HepG2 (cell line): Measurements from ENCODE around the gene HNRNPC. TPM values are rescaled to one million over a fixed set of nuclear protein-coding genes. Genes with fewer than 3 reads are reported as not detected.

ENCODE experiments used
- ATAC-seq: fragments of 200-7000 bp; cut with Tn5 transposase; 3 replicates; pipeline ENCODE4 v1.9.1; 2020; ENCODE audit warnings: mild to moderate bottlenecking, moderate library complexity
- BruUV-seq: library from RNA; stranded (reverse); fragments of 400-500 nt; replicated peaks from 2 replicates; lab custom pipeline; 2021; lab: Mats Ljungman, UMichigan
- CTCF ChIA-PET: fragments of 300-600 bp; formaldehyde crosslinking; extraction: SDS; loops from one replicate; lab custom pipeline; 2021; ENCODE audit warnings: low total read pairs, inconsistent platforms, low intra/inter-chr PET ratio; lab: Yijun Ruan, JAX
- POLR2A ChIA-PET: fragments of 350-600 bp; sonication (Branson Sonifier 250); formaldehyde crosslinking; loops from one replicate; lab custom pipeline; 2020; ENCODE audit warnings: antibody characterized with exemption, inconsistent platforms; lab: Yijun Ruan, JAX
- DNase-seq: peaks from one replicate; pipeline ENCODE4 v3.0.0-alpha.2; 2015; ENCODE audit warnings: low spot score
- FAIRE-seq: peaks from 3 replicates; lab custom pipeline; 2011; peaks lifted over from hg19 to GRCh38; lab: Jason Lieb, UNC
- H2AFZ ChIP-seq: one replicate; pipeline ENCODE4 v1.6.1; 2011; ENCODE audit warnings: low read length, inconsistent platforms
- H3K27ac ChIP-seq: fragments of 300-600 bp; 3 replicates; pipeline ENCODE4 v1.8.0; 2011; ENCODE audit warnings: mixed run types, mild to moderate bottlenecking, mixed read lengths, low read length, inconsistent platforms; ENCODE audit not compliant: insufficient read depth; ENCODE audit errors: extremely low read length
- H3K27me3 ChIP-seq, 2 experiments: fragments of 200-600 bp in 1 of 2; 2 replicates in 1 of 2; 3 replicates in 1 of 2; pipeline versions ENCODE4 v1.6.0 to v1.8.0; 2011; ENCODE audit warnings: low read length in 2 of 2, mild to moderate bottlenecking in 2 of 2, moderate library complexity in 2 of 2, inconsistent platforms in 1 of 2; ENCODE audit not compliant: insufficient read depth in 2 of 2, control insufficient read depth in 1 of 2
- H3K36me3 ChIP-seq, 2 experiments: fragments of 200-600 bp in 1 of 2; replicated peaks in 1 of 2; 2 replicates in 1 of 2; 3 replicates in 1 of 2; pipeline versions ENCODE4 v1.5.1 to v1.8.0; 2011; ENCODE audit warnings: low read length in 2 of 2, inconsistent platforms in 1 of 2; ENCODE audit not compliant: insufficient read depth in 2 of 2, control insufficient read depth in 1 of 2
- H3K4me1 ChIP-seq: 2 replicates; pipeline ENCODE4 v1.5.1; 2012; ENCODE audit warnings: low read length, inconsistent platforms; ENCODE audit not compliant: insufficient read depth
- H3K4me2 ChIP-seq: 2 replicates; pipeline ENCODE4 v1.6.0; 2011; ENCODE audit warnings: low read depth, low read length, inconsistent platforms
- H3K4me3 ChIP-seq, 3 experiments: fragments of 200-600 bp in 1 of 3; sonication (generic), shearing (Covaris generic) in 1 of 3; replicated peaks in 1 of 3; 2 replicates each; pipeline ENCODE4 v1.5.1; 2011 to 2016; ENCODE audit warnings: low read length in 3 of 3, inconsistent platforms in 2 of 3, low read depth in 2 of 3, mild to moderate bottlenecking in 2 of 3, control low read depth in 1 of 3, mixed read lengths in 1 of 3; ENCODE audit not compliant: insufficient read depth in 1 of 3
- H3K79me2 ChIP-seq: one replicate; pipeline ENCODE4 v1.6.1; 2011; ENCODE audit warnings: low read length, inconsistent platforms; ENCODE audit not compliant: insufficient read depth
- H3K9ac ChIP-seq: 2 replicates; pipeline ENCODE4 v1.6.0; 2011; ENCODE audit warnings: mild to moderate bottlenecking, low read depth, low read length, inconsistent platforms; ENCODE audit not compliant: insufficient read depth
- H3K9me3 ChIP-seq: 2 replicates; pipeline ENCODE4 v1.5.1; 2012; ENCODE audit warnings: mild to moderate bottlenecking, low read length
- H4K20me1 ChIP-seq: 2 replicates; pipeline ENCODE4 v1.6.0; 2011; ENCODE audit warnings: inconsistent platforms, mild to moderate bottlenecking, low read length, moderate library complexity; ENCODE audit not compliant: insufficient read depth
- GATAD2A ChIP-seq: IDR thresholded peaks from 2 replicates; pipeline ENCODE4 v1.6.1; 2016
- HOXA3 ChIP-seq: sonication (generic); formaldehyde crosslinking; IDR thresholded peaks from 2 replicates; pipeline ENCODE4 v1.5.0; 2020; ENCODE audit warnings: missing genetic modification reagents
- NFKBIZ ChIP-seq: IDR thresholded peaks from 2 replicates; pipeline ENCODE4 v1.6.1; 2018; ENCODE audit warnings: missing genetic modification reagents, missing compliant biosample characterization
- NR2F2 ChIP-seq: IDR thresholded peaks from 2 replicates; pipeline ENCODE4 v1.6.1; 2012; ENCODE audit warnings: low read depth, inconsistent platforms, borderline replicate concordance
- SNAPC4 ChIP-seq: sonication (generic); formaldehyde crosslinking; IDR thresholded peaks from 2 replicates; pipeline ENCODE4 v1.4.0; 2020; ENCODE audit warnings: mild to moderate bottlenecking, missing genetic modification reagents
- SP140L ChIP-seq: sonication (generic); formaldehyde crosslinking; IDR thresholded peaks from 2 replicates; pipeline ENCODE4 v1.4.0; 2020; ENCODE audit warnings: missing genetic modification reagents, borderline replicate concordance
- TAF1 ChIP-seq: sonication (generic); formaldehyde crosslinking; IDR thresholded peaks from 2 replicates; pipeline ENCODE4 v1.4.0; 2020; ENCODE audit warnings: missing genetic modification reagents
- ZNF282 ChIP-seq: fragments of 450-650 bp; IDR thresholded peaks from 2 replicates; pipeline ENCODE4 v1.6.1; 2018; ENCODE audit not compliant: partially characterized antibody
- ZNF441 ChIP-seq: sonication (generic); formaldehyde crosslinking; IDR thresholded peaks from 2 replicates; pipeline ENCODE4 v1.7.0; 2021; ENCODE audit warnings: missing genetic modification reagents, borderline replicate concordance
- ZNF772 ChIP-seq: sonication (generic); formaldehyde crosslinking; IDR thresholded peaks from 2 replicates; pipeline ENCODE4 v1.5.0; 2020; ENCODE audit warnings: mild to moderate bottlenecking, missing genetic modification reagents
- ZNF788 ChIP-seq: sonication (generic); formaldehyde crosslinking; IDR thresholded peaks from 2 replicates; pipeline ENCODE4 v1.5.0; 2020; ENCODE audit warnings: mild to moderate bottlenecking, missing genetic modification reagents, borderline replicate concordance
- ZXDC ChIP-seq: sonication (generic); formaldehyde crosslinking; IDR thresholded peaks from 2 replicates; pipeline ENCODE4 v1.5.0; 2020; ENCODE audit warnings: mild to moderate bottlenecking, missing genetic modification reagents
- WGBS: methylation state at CpG from one replicate; pipeline ENCODE4 v1.1.6; 2017; ENCODE audit warnings: low lambda C conversion rate; 5-methylcytosine and 5-hydroxymethylcytosine counted together
- in situ Hi-C: cut with HindIII; loops from 2 replicates; pipeline ENCODE4 v1.10.0; 2017; ENCODE audit warnings: low pct_unique_long_range_greater_than_20kb; ENCODE audit not compliant: extremely low pct_ligation_motif_present
- intact Hi-C: fragments of 100-400 bp; cut with micrococcal nuclease; formaldehyde crosslinking; loops from one replicate; pipeline ENCODE4 v1.10.0; 2022; ENCODE audit not compliant: unreplicated experiment
- polyA plus RNA-seq, 8 experiments: library from polyadenylated mRNA; depleted of rRNA in 3 of 8; stranded (reverse) in 7 of 8; unstranded in 1 of 8; fragments of >200 nt; fragmentation: Illumina TruSeq in 4 of 8; extraction: Trizol in 4 of 8; gene quantifications; 2 replicates each; pipeline versions ENCODE4 v1.2.1 to v1.2.3, GENCODE V29; 2011 to 2016; ENCODE audit warnings: low read depth in 4 of 8, missing spikeins in 1 of 8, mixed read lengths in 1 of 8; ENCODE audit not compliant: insufficient read depth in 1 of 8
- total RNA-seq, 5 experiments: library from RNA; depleted of rRNA; stranded (reverse); fragments of >200 nt; fragmentation: Illumina TruSeq; extraction: Trizol; gene quantifications; 2 replicates each; pipeline ENCODE4 v1.2.3, GENCODE V29; 2016; ENCODE audit warnings: low read depth in 1 of 5
- TF ChIP-seq, protein P1 (sequence below): sonication (generic); formaldehyde crosslinking; IDR thresholded peaks from 2 replicates; pipeline ENCODE4 v1.8.0; 2022; ENCODE audit warnings: mild to moderate bottlenecking, missing genetic modification reagents

Gene HNRNPC
- total and polyA plus RNA-seq, 2 of the 13 experiments (the other 11 are each of a cell fraction or from before 2014, with no cell fraction given): 628 to 1,099 TPM

- Histone ChIP-seq H4K20me1 (peaks cover 20% of the 10 kb centered on the region), H3K27me3 (no peaks in the 10 kb centered on the region), H3K4me2 (no peak overlapping the region), H2AFZ (no peak overlapping the region), H3K36me3 (peaks cover 2 to 18% of the 10 kb centered on the region in 2 experiments; a peak in 4 of 5 replicates), H3K79me2 (no peaks in the 10 kb centered on the region), H3K4me1 (peaks cover 70% of the 10 kb centered on the region), H3K27ac (peak overlapping the region; percentile 1), H3K9me3 (no peaks in the 10 kb centered on the region), H3K9ac (no peak overlapping the region), H3K4me3 (no peak overlapping the region)
- ChIA-PET POLR2A (interaction anchor here (0.5 to 2.0 kb wide), 2 partner anchors 11 to 353 kb away, joined by 4 to 11 read pairs; no protein-coding TSS in a partner anchor), CTCF (no interaction called here)
- intact Hi-C loops: no loop called here
- peak; percentile 40 for ATAC-seq
- in situ Hi-C loops: no loop called here
- 81% methylated on average over 8 of the region's 8 CpGs for WGBS
- DNase-seq: peak; percentile 79
- FAIRE-seq: peak; percentile 21
- no TSS peak for BruUV-seq
- TF ChIP-seq SNAPC4 (CRISPR knock-in tag) (no peak), ZNF788 (CRISPR knock-in tag) (0 out of 2 replicates have a peak, but pooled peaks have one; percentile 36), ZXDC (peak; percentile 64; the same call in 1 of the 2 replicates), ZNF772 (CRISPR knock-in tag) (peak; percentile 70; the same call in 1 of the 2 replicates), NR2F2 (no peak; the same call in 1 of the 2 replicates), TAF1 (CRISPR knock-in tag) (0 out of 2 replicates have a peak, but pooled peaks have one; percentile 20), SP140L (CRISPR knock-in tag) (no peak), NFKBIZ (0 out of 2 replicates have a peak, but pooled peaks have one; percentile 15), HOXA3 (CRISPR knock-in tag) (0 out of 2 replicates have a peak, but pooled peaks have one; percentile 41), GATAD2A (CRISPR knock-in tag) (peak; percentile 59; the same call in 1 of the 2 replicates), ZNF282 (no peak), ZNF441 (CRISPR knock-in tag) (no peak)
- TF ChIP-seq, protein P1, sequence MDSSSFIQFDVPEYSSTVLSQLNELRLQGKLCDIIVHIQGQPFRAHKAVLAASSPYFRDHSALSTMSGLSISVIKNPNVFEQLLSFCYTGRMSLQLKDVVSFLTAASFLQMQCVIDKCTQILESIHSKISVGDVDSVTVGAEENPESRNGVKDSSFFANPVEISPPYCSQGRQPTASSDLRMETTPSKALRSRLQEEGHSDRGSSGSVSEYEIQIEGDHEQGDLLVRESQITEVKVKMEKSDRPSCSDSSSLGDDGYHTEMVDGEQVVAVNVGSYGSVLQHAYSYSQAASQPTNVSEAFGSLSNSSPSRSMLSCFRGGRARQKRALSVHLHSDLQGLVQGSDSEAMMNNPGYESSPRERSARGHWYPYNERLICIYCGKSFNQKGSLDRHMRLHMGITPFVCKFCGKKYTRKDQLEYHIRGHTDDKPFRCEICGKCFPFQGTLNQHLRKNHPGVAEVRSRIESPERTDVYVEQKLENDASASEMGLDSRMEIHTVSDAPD (CRISPR knock-in tag): 0 out of 2 replicates have a peak, but pooled peaks have one; percentile 24
These were observed 65.6 kb downstream of the HNRNPC start for GRCh38 chr14:21203470-21204166.
